Glutamatergic neuron (in vitro differentiated cells): Measurements from ENCODE around the gene CYP4Z1. TPM values are rescaled to one million over a fixed set of nuclear protein-coding genes. Genes with fewer than 3 reads are reported as not detected.

ENCODE experiments used
- DNase-seq: peaks from one replicate; pipeline ENCODE4 v3.0.0; 2022
- H3K27ac Mint-ChIP-seq: one replicate; pipeline ENCODE4 v1.8.0; 2020; ENCODE audit warnings: mild to moderate bottlenecking, mixed read lengths, inconsistent platforms; ENCODE audit not compliant: unreplicated experiment
- H3K27me3 Mint-ChIP-seq: one replicate; pipeline ENCODE4 v1.8.0; 2020; ENCODE audit warnings: mild to moderate bottlenecking, moderate library complexity, mixed read lengths, inconsistent platforms; ENCODE audit not compliant: unreplicated experiment
- H3K36me3 Mint-ChIP-seq: one replicate; pipeline ENCODE4 v1.8.0; 2020; ENCODE audit warnings: mild to moderate bottlenecking, mixed read lengths, inconsistent platforms; ENCODE audit not compliant: unreplicated experiment
- H3K4me1 Mint-ChIP-seq: one replicate; pipeline ENCODE4 v1.8.0; 2020; ENCODE audit warnings: mild to moderate bottlenecking, low read depth, mixed read lengths, inconsistent platforms; ENCODE audit not compliant: unreplicated experiment
- H3K4me3 Mint-ChIP-seq: one replicate; pipeline ENCODE4 v1.8.0; 2020; ENCODE audit warnings: mild to moderate bottlenecking, mixed read lengths, inconsistent platforms; ENCODE audit not compliant: unreplicated experiment
- H3K9me3 Mint-ChIP-seq: one replicate; pipeline ENCODE4 v1.8.0; 2020; ENCODE audit warnings: mild to moderate bottlenecking, moderate library complexity, mixed read lengths, inconsistent platforms; ENCODE audit not compliant: unreplicated experiment
- long read RNA-seq: library from polyadenylated mRNA; unstranded; transcript quantifications from one replicate; pipeline ENCODE4 v2.0.0, GENCODE V29; 2020; ENCODE audit not compliant: unreplicated experiment
- total RNA-seq: library from RNA; stranded (reverse); fragmentation: NEBNext Ultra II Directional; extraction: Animal tissue kit (Norgen Biotek cat#: 25700); gene quantifications from one replicate; pipeline ENCODE4 v1.2.1, GENCODE V29; 2021; ENCODE audit not compliant: unreplicated experiment
- TF ChIP-seq, protein P1 (sequence below): fragments of 200-600 bp; sonication (generic); IDR thresholded peaks from one replicate; pipeline ENCODE4 v1.5.0; 2021; ENCODE audit not compliant: partially characterized antibody, unreplicated experiment

The CYP4Z1 gene, protein sequence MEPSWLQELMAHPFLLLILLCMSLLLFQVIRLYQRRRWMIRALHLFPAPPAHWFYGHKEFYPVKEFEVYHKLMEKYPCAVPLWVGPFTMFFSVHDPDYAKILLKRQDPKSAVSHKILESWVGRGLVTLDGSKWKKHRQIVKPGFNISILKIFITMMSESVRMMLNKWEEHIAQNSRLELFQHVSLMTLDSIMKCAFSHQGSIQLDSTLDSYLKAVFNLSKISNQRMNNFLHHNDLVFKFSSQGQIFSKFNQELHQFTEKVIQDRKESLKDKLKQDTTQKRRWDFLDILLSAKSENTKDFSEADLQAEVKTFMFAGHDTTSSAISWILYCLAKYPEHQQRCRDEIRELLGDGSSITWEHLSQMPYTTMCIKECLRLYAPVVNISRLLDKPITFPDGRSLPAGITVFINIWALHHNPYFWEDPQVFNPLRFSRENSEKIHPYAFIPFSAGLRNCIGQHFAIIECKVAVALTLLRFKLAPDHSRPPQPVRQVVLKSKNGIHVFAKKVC
- total RNA-seq = not detected
- long read RNA-seq = 0 reads

DNA sequence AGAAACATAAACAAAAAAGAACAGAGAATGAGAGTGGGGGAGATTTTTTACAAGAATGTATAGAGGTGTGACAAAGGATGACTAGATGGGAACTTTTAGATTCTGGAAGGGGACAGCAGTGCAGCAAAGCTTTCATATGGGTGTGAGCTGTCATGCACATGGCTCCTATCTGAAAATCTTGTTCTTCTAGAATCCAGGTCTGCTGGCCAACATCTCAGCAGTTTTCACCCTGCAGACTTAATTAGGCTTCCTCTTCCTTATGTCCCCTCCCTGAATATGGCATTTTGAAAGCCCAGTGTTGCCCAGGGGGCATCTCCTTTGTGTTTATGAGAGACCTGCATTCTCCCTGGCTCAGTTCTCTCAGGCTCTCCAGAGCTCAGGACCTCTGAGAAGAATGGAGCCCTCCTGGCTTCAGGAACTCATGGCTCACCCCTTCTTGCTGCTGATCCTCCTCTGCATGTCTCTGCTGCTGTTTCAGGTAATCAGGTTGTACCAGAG lies at the start of gene CYP4Z1:
TSS of gene CYP4Z1 (plus strand) at position 135 of the 498 bp plus-strand sequence. CDS start at position 395, 260 bp downstream.
- Mint-ChIP-seq H3K27ac (no peak within 1 kb of the TSS), H3K4me1 (no peaks in the 10 kb centered on the region), H3K9me3 (no peaks in the 10 kb centered on the region), H3K36me3 (peaks cover 5% of the 10 kb centered on the region), H3K27me3 (no peaks in the 10 kb centered on the region), H3K4me3 (no peak within 1 kb of the TSS)
- no peak for DNase-seq
- TF ChIP-seq, protein P1, sequence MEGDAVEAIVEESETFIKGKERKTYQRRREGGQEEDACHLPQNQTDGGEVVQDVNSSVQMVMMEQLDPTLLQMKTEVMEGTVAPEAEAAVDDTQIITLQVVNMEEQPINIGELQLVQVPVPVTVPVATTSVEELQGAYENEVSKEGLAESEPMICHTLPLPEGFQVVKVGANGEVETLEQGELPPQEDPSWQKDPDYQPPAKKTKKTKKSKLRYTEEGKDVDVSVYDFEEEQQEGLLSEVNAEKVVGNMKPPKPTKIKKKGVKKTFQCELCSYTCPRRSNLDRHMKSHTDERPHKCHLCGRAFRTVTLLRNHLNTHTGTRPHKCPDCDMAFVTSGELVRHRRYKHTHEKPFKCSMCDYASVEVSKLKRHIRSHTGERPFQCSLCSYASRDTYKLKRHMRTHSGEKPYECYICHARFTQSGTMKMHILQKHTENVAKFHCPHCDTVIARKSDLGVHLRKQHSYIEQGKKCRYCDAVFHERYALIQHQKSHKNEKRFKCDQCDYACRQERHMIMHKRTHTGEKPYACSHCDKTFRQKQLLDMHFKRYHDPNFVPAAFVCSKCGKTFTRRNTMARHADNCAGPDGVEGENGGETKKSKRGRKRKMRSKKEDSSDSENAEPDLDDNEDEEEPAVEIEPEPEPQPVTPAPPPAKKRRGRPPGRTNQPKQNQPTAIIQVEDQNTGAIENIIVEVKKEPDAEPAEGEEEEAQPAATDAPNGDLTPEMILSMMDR = no peak

DNA sequence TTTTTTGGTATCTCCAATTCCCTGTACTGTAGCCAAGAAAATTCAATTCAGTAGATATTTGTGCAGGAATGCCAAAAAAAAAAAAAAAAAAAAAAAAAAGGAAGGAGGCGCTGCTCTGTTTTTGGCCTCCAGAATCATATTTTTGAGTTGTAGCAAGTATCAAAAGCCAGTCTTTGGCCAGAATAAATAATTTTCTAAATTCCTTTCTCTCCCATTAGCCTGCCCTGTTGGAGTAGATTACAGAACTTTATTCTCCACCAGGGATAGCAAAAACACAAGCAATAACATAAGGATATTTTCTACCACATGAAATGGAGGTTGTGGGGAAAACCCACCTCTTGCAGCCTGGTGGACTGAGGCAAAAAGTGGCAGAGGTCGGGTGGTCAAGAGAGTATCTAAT lies 46.0 kb upstream of the CYP4Z1 start:
- Mint-ChIP-seq H3K4me3 (no peak overlapping the region), H3K27me3 (peaks cover 2% of the 10 kb centered on the region), H3K36me3 (no peaks in the 10 kb centered on the region), H3K4me1 (peaks cover 19% of the 10 kb centered on the region), H3K27ac (no peak overlapping the region), H3K9me3 (peaks cover 4% of the 10 kb centered on the region)
- no peak for DNase-seq
- TF ChIP-seq, protein P1 = no peak

DNA sequence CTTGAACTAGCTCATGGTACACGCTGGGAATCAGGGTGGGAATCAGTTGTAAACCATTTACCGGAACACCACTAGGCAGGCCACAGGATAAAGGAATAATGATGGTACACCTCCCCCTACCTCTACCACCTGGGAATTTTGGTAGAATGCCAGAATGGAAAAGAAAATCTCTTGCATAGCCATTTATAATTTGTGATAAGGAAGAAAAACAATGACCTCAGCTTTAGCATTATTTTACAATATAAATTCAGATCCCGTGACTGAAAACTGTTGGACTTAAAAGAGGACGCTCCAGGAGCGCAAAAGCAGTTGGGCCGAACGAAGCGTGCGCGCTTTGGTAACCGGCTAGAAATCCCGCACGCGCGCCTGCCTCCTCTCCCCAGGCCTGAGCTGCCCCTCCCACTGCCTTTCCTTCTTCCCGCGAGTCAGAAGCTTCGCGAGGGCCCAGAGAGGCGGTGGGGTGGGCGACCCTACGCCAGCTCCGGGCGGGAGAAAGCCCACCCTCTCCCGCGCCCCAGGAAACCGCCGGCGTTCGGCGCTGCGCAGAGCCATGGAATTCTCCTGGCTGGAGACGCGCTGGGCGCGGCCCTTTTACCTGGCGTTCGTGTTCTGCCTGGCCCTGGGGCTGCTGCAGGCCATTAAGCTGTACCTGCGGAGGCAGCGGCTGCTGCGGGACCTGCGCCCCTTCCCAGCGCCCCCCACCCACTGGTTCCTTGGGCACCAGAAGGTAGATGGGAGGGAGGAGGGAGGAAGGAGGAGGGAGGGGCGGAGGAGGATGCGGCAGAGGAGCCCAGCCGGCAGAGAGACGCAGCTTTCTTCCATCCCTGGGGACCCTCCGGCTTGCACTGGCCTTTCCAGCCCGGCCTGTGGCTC lies 43.5 kb upstream of the CYP4Z1 start, which contains the start of gene CYP4X1:
TSS of gene CYP4X1 (plus strand) at position 402 of the 873 bp plus-strand sequence. CDS start at position 551, 149 bp downstream.
- peaks cover 19% of the 10 kb centered on the region for H3K4me1 Mint-ChIP-seq
- TF ChIP-seq, protein P1 = no peak
- peaks cover 4% of the 10 kb centered on the region for H3K9me3 Mint-ChIP-seq
- peak within 1 kb of the TSS; percentile 57 for H3K27ac Mint-ChIP-seq
- DNase-seq = peak; percentile 80
- peaks cover 2% of the 10 kb centered on the region for H3K27me3 Mint-ChIP-seq
- no peaks in the 10 kb centered on the region for H3K36me3 Mint-ChIP-seq
- peak within 1 kb of the TSS; percentile 84 for H3K4me3 Mint-ChIP-seq

DNA sequence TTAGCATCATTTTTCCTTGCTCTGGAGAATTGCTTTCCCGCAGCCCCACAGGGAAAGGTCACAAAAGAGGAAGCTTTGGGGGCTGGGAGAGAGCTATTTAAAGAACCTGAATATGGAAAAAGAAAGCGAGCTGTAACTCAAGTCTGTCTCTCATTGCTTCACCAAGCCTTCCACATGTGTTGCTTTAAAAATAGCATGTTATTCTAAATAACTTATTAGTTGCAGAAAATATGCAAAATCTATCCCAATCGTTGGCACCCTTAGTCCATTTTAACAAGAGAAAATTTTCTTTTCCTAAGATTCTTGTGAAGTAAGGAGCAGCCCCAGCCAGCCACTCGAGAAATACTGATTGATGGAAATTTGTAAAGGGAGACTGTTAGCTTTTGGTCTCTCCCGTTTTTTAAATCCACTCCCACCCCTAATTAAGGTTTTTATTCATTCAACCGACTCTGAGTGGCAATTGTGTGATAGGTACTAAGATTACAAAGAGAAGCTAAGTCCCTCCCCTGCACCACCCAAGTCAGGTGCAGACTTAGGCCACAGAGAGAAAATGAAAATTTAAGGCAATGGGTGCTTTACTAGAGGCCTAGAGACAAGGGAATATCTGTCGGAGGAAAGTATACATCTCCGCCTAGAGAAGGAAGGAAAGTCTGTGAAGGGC lies 42.8 kb upstream of the CYP4Z1 start:
- peak overlapping the region; percentile 84 for H3K4me3 Mint-ChIP-seq
- H3K27me3 Mint-ChIP-seq = peaks cover 2% of the 10 kb centered on the region
- H3K9me3 Mint-ChIP-seq = peaks cover 4% of the 10 kb centered on the region
- TF ChIP-seq, protein P1 = no peak
- H3K36me3 Mint-ChIP-seq = no peaks in the 10 kb centered on the region
- H3K4me1 Mint-ChIP-seq = peaks cover 19% of the 10 kb centered on the region
- DNase-seq = no peak
- peak overlapping the region; percentile 57 for H3K27ac Mint-ChIP-seq
